Stimulated activated CD4-positive, alpha-beta T cell treated with anti-CD3 and anti-CD28 coated beads, Interleukin-1b, Interleukin-23, amount 100 ng/mL, for 24 hours (primary cell): ENCODE results near the gene TCEA2.
"Not testable (repeated sequence)": the region's sequence is repeated elsewhere in the genome, so short reads cannot be mapped to it uniquely, and the experiment has no call there.

ENCODE experiments used
- DNase-seq, 4 experiments: peaks; one replicate each; pipeline ENCODE4 v3.0.0-alpha.2; 2020; ENCODE audit warnings: low read depth in 4 of 4, low spot score in 1 of 4

TCEA2 gene

DNA sequence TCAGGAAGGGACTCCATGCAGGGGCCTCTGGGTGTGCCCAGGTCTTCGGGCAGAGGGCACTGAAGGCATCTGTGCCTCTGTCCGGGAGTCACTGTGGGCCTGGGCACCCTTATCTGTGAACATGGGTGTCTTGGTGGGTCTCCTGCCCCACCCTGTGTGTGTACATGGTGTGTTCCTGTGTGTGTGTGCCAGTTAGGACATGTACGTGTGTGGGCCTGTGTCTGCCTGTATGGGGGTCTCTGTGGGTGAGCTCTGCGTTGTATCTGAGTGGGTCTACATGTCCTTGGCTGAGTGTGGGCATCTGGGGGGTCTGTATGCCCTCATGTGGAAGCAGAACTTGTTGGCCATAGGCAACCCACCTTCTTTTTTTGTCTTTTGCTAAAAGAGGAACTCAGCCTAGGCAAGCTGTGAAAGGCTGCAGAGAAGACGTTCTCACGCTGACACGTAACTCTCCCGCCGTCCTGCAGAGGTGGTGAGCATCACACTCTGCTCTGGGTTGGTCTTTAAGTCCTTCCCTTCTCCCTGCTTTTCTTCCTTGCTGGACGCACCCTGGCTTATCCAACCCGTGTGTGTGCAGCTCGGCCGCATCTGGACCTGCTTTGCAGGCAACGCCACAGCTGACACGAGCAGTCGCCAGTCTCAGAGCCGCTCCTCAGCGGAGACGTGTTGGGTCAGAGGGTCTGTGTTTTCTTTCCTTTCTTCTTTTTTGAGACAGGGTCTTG is 44.9 kb downstream of the TCEA2 start:
- DNase-seq, result no peak

DNA sequence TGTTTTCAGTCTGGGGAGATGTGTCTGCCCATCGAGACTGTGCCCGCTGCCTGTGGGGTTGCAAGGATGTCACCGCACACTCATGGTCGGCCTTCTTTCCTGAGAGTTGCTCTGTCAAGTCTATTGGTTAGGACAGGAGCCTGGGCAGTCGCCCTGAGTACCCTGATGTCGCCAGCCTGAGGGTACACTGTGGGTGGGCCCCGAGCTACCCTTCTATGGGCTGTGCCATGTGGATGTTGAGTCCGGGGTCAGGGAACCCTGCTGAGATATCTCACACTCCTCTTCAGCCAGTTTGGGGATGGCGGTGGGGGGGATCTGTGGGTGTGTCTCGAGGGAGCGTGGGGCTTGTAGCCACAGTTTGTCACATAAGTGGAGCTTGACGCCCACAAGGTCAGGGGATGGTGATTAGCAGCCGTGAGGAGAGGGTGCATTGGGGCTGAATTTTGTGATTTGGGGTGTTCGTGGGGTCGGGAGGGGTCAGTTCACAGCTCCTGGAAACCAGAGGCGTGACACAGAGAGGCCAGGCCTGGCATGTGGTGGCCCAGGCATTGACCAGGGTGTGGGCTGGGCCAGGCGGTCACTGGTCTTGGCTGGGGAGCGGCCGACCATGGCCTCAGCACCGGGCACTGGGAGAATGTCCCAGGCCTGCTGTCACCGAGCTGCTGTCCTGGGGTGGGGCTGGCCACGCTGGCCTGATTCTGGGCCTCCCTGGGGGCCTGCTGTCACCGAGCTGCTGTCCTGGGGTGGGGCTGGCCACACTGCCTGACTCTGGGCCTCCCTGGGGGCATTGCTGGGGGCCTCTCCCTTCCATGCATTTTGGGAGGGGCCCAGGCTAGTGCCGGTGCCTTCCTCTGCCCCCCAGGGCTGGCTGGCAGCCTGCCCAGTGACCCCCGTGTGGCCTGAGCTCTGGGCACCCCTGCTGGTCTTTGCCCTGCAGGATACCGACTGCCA is 46.0 kb downstream of the TCEA2 start:
- DNase-seq, result no peak

DNA sequence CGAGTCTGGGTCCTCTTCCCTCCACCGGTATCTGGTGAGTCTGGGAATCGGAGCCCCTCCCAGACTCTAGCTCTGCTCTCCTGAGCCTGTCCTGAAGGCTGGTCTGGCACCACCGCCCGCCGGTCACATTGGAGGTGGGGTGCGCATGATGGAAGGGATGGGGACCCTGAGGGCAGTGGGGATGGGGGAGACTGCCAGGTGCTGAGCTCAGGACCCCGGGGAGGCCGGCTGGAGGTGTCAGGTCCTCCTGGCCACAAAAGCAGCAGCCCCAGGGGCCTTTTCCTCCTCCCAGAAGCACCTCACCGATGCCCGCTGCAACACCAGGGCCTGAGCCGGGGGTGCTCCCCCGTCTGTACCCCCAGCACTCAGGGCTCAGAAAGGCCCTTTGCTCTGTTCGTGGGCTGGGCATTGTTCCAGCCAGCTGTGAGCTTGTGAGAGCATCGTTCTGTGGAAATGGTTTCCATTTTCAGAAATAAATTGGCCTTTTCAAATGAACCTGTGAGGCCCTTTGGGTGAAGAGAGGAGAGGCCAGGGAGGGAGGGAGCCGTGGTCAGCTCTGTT is 46.9 kb downstream of the TCEA2 start:
- no peak for DNase-seq

DNA sequence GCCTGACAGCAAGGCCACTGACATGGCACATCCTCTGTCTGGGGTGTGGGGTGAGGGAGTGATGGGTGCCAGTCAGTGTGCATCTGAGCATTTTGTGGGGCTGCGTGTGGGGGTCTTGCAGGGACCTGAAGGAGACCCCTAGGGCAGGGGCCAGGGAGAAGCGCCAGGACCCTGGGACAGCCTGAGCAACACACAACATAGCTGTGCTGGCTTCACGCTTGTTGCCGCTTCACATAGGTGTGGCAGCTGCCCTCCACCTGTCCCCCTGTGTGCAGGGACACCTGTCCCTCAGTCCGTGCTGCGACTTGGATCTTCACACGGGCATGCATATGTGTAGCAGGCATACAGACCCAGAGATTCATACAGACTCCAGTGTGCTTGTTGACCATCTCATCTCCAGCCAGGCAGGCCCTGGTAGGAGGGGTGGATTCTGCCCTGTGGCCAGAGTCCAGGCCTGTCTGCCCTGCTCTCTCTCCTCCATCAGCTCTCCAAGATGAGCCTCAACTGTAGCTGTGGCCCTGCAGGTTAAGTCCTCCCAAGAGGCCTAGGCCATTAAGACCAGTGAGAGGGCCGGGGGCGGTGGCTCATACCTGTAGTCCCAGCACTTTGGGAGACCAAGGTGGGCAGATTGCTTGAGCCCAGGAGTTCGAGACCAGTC is 47.5 kb downstream of the TCEA2 start:
- no peak for DNase-seq

DNA sequence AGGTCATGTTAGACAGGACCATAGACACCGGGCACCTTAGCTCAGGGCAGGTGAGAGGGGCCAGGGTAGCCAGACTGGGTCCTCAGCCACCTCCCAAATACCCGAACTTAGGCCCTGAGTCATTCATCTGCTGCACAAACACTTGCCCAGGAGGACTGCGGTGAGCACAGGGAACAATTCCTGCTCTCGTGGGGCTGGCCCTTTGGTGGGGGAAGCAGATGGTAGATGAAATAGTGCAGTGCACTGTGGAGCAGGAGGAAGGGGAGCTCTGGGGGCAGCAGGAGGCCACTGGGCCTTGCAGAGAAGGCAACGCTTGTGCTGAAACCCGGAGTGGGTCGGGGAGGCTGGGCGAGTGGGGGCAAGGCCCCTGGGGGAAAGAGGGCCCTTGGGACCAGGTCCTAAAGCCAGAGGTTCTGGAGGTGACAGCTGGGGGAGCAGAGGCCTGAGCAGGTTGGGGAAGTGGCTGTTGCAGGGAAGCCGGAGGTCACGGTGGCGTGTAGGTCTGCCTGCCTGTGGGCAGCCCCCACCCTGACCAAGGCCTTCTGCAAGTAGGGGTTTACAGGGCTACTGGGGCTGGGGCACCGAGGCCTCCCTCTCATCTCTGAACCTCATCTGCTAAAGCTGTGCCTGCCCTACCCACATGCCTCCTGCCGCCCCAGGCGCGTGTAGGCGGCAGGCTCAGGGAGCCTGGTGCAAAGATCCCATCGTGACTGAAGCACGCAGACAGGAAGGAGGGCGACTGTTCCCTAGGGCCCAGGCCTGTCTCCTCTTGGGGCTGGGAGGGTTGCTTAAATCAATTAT is 49.0 kb downstream of the TCEA2 start:
- DNase-seq, result no peak

DNA sequence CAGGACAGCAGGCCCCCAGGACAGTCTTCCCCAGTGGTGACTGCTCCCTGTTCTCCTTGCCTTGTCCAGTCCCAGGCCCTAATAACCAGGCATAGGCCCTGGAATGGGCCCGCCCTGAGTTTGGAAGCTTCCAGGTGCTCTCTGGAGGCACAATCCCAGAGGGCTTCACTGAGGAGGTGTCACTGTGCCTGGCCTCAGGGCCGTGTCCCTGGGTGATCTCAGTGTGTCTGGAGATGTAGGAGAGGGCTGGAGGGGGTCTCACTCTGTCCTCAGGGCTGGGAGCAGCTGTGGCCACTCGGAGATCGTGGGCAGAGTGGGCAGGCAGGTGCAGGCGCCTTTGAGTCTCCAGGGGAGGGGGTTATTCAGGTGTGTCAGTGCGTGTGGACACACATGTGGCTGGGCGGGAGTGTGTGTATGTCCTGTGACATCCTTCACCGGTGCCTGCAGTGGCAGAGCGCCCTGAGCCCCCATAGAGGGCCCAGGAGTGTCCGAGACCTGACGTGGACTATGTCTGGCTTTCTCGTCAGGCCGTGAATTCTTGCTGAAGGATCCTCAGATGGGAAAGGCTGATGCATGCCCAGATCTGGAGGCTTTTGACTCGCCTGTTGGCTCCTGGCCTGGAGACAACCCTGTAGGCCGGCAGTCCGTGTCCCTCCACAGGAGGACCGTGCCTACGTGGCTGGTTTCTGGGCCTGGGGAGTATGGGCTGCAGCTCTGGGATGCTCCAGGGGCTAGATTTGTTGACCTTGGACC is 49.9 kb downstream of the TCEA2 start:
- no peak for DNase-seq

DNA sequence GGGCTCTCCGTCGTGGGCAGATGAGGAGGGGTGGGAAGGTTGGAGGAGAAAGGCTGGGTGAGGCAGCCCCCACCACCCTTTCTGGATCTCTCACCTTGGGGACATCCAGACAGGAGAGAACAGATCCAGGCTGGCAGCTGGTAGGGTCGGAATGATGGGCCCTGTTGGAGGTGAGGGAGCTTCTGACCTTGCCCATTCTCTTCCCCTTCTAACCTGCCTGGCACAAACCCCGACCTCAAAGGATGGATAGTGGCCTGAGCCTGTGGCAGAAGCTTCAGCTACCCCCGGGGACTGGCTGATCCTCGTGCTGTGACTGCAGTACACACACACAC is 50.4 kb downstream of the TCEA2 start:
- no peak for DNase-seq

DNA sequence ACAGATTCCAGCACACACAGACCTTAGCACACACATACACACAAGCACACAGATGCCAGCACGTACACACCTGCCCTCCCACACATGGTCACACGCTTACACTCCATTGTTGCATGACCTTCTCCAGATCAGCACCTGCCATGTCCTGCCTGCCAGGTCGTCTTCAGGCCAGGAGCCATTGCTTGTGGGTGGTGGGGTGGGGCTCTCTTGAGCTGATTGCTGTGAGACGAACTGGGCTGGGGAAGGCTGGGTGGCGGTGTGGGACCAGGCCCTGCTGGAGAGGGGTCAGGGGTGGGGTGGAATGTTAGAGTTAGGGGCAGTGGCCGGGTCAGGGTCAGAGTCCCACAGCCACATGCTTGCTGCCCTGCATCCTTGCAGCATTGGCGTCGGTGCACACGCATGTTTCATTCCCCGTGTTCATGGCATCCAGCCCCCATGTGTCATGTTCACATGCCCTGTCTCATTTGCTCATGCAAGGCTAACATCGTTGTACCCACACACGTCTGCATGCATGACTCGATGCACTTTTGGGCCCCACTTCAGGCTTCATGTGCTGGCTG is 50.9 kb downstream of the TCEA2 start:
- DNase-seq, result no peak

DNA sequence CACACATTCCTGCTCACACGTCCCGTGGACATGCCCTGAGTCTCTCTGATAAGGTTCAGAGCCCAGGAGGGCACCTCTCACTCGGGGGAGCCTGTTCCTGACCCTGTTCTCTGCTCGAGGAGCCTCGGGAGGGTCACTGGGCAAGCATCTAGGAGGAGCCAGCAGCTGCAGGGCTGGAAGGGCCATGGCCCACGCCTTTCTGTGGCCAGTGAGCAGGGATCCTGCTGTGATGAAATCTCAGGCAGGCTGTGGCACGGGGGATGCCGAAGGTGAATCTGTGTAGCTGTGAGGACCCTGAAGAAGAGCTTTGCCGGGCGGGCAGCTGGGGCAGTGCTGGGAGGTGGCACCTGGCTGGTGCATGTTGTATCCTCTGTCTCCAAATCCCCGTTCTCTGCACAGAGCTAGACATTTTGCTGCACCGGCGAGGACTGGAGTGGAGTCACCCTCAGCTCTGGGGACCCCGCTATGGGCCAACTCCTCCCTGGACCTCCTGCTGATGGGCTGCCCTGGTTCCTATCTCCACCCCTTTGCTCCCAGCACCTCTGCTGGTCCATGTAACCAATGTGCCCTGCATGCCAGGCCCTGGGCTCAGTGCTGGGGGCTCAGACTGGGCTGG is 51.5 kb downstream of the TCEA2 start:
- no peak for DNase-seq

DNA sequence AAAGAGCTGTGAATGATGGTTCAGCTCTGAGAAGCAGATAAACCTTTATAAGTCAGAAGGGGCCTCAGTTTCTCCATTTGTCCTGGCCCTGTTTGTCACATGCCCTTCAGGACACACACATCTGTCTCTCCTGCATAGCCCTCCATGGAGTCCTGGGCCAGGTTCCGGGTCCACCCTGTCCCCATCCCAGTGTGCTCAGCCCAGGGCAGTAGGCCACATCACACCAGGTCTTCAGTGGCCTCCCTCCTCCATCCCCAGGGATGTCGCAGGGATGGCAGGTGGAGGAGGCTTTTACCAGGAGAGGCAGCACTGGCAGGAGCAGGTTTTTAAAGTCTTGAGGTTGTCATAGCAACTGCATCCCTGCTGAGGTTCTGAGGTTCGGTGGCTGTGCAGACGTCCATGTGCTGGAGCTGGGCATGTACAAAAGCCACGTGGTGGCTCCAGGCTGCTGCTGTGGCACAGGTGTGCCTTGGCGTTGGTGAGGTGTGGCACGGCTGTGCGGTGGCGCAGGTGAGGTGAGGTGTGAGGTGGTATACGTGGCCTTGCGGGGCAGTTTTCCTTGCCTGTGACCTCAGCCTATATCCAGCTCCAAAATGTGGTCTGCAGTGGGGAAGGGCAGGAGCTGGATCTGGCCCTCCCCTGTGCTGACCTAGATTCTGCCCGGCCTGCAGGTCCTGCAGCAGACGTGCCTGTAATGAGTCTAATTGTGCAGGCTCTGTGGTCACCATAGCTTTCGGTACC is 52.3 kb downstream of the TCEA2 start:
- DNase-seq, result no peak

DNA sequence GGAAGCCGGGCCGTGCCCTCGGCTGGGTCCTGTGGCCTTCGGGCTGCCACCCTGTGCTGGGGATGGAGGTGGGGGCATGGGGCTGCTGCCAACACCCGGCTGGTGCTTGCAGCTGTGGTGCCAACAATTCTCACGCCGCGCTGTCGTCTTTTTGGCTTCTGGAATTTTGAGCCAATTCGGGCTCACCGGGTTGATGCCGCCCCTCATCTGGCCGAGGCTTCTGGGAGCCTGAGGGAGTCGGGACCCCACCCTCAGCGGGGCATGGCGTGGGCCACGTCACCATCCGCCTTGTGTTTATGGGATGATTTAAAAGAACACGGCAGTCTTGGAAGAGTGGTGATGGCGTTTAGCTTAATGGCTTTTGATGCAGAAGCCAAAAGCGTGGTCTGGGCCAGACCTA is 53.0 kb downstream of the TCEA2 start:
- DNase-seq, result no peak

DNA sequence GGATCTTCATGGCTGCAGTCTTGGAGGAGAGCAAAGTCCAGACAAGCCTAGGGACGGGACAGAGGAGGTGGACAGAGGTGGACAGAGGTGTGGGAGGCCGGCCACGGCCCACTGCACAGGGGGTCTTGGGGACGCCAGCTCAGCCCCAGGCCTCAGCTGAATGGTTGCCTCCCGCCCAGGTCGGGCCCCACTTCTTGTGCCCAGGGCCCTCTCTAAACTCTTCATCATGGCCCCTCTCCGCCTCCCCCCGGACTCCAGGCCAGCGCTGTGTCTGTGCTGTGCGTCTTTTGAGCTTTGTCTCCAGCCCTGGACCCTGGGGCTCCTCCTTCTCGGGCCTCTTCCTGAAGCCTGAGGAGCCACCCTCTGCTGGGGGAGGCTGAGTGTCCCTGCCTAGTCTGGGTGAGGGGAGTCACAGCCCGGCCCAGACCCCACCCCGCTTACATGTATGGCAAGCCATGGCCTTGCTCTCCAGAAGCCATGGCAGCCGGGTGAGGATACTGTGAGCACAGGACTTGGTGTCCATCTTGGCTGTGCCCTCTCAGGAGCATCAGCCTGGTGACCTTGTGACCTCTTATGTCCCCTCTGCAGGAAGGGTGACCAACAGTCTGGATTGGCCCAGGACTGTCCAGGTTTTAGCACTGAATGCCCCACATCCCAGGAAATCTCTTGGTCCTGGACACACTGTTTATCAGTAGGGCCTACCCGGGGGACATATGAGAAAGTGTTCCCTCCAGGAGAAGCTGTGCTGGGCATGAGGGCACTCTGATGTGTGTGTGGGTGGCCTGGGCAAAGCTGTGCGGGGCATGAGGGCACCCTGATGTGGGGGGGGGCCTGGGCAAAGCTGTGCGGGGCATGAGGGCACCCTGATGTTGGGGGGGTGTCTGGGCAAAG is 53.8 kb downstream of the TCEA2 start:
- no peak for DNase-seq

DNA sequence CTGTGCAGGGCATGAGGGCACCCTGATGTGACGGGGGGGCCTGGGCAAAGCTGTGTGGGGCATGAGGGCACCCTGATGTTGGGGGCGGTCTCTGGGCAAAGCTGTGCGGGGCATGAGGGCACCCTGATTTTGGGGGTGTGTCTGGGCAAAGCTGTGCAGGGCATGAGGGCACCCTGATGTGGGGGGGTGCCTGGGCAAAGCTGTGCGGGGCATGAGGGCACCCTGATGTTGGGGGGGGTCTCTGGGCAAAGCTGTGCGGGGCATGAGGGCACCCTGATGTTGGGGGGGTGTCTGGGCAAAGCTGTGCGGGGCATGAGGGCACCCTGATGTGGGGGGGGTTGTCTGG is 54.4 kb downstream of the TCEA2 start:
- DNase-seq, result not testable (repeated sequence)

DNA sequence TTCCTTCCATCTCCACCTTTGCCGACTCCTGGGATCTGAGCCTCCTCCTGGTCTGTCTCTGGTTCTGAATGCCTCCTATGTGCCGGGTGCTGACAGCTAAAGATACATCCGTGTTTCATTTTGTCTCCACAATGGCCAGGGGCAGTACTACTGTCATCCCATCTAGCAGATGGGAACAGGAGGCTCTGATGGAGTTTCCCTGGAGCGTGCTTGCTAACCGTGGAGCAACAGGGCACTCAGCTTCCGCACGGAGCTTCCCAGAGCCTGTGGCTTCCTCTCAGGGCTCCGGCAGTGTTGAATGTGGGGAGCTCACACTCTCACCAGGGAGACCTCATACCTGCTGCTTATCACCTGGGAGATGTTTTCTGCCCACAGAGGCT is 56.3 kb downstream of the TCEA2 start:
- no peak for DNase-seq

DNA sequence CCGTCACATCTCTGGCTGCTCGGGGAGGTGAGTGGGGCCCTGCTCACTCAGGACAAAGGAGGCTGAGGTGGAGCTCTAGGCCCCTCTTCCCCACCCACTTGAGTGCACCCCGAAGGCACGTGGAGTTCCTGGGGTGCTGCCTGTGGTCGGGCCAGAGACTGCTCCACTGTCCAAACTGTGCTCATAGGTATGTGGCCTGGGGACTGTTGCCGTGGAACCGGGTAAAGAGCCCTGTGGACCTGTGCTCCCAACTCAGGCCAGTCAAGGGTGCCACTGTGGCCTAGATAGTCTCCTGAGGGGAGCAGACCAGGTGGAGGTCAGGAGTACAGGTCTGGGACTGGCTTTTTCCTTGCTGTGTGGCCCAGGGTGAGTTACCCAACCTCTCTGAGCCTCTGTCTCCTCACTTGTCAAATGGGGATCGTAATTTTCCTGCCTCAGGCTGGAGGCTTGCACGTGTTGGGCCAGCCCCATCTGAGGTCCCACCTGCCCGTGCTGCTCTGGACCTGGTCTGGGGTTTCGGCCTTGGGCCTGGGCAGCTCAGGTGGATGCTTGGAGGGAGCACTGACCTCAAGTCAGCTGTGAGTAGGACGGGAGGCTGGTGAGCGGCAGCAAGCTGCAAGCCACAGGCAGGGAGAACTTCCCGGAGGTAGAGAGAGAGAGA is 56.8 kb downstream of the TCEA2 start:
- no peak for DNase-seq

DNA sequence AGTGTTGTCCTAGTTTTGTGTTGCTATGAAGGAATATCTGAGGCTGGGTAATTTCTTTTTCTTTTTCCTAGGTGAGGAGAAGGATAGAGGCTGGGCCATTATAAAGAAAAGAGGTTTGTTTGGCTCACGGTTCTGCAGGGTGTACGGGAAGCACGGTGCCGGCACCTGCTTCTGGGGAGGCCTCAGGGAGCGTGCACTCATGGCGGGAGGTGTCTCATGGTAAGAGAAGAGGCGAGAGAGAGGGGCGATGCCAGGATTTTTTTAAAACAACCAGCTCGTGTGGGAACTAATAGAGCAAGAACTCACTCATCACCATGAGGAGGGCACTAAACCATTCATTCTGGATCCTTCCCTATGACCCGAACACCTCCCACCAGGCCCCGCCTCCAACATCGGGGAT is 58.6 kb downstream of the TCEA2 start:
- DNase-seq, result no peak
